Left colon (tissue), 2 donors: ENCODE results near the gene TSSK2. TPM values are rescaled to one million over a fixed set of nuclear protein-coding genes. Genes with fewer than 3 reads are reported as not detected.

Experiments used
- ATAC-seq: fragments of 200-7000 bp; cut with Tn5 transposase; one replicate; pipeline ENCODE4 v1.9.1; 2020; ENCODE audit warnings: mild to moderate bottlenecking, moderate library complexity
- DNase-seq, 2 donors: peaks; one replicate each; pipeline ENCODE4 v3.0.0-alpha.2; 2020
- intact Hi-C, 2 donors: fragments of 100-400 bp; cut with DNase I in 1 of 2; cut with micrococcal nuclease in 1 of 2; formaldehyde crosslinking; loops; one replicate each; pipeline versions ENCODE4 v1.11.2 to v1.14.0; 2022; cut with DNase I, micrococcal nuclease
- total RNA-seq, 2 donors: library from RNA; stranded (reverse); fragmentation: NEBNext Ultra II Directional; extraction: Animal tissue kit (Norgen Biotek cat#: 25700); gene quantifications; one replicate each; pipeline ENCODE4 v1.2.1, GENCODE V29; 2021
- donor health status: DM: no; HTN: no; CAD: no.
- donor health status: DM: yes; HTN: yes; CAD: no.

TSSK2 gene
- total RNA-seq, 2 donors from 2014 or later, result not detected

- DNase-seq (no peak), ATAC-seq (no peak)
- intact Hi-C loops, result no loop called here
Measured at GRCh38 chr22:19105456-19105855, 25.7 kb upstream of the TSSK2 start.

- intact Hi-C loops, result no loop called here
- peak; percentile 41 for ATAC-seq
- DNase-seq, result peak in 1 of 2 donors; percentile 28
Measured at GRCh38 chr22:19105867-19106802, 25.0 kb upstream of the TSSK2 start.

DNA sequence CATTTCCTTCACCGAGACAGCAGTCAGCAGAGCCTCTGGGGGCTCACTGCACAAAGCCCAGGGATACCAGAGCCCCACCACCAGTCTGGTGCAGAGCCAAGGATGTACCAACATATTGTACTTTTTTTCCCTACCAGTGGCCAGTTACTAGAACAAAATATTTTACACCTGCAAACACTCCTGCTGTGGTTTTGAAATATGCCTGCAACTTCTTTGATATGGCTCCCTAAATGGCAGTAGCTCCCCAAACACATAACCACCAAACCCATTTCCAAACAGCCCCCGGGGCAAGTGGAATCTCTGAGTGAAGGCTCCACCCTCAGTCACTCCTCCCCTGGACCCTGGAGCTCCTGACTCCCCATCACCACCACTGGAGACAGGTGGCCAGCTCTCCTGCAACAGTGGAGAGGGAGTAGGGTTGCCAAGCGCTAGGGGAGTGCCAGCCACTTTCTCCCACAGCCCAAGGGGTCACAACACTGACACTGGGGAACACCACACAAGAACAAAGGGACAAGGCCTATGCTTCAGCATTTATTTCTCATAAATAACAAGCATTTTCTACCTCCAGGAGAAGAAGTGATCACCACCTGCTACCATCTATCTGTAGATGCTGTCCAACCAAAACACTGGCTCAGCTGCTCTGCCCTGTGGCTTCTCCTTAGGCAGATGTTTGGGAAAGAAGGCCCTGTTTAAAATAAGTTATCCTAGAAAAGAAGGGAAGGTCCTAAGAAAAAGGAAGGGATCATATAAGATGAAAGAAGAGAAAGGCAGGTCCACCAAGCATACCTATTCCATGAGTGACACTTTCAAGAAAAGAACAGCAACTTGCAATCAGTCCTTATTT is 24.0 kb upstream of the TSSK2 start:
- ATAC-seq (no peak), DNase-seq (no peak)

GRCh38 chr22:19107730-19108074 is 23.4 kb upstream of the TSSK2 start:
- intact Hi-C loops, result no loop called here
- ATAC-seq, result no peak
- no peak for DNase-seq

More for the DNA sequence above, 24.0 kb upstream of the TSSK2 start:
- intact Hi-C loops, result no loop called here

DNA sequence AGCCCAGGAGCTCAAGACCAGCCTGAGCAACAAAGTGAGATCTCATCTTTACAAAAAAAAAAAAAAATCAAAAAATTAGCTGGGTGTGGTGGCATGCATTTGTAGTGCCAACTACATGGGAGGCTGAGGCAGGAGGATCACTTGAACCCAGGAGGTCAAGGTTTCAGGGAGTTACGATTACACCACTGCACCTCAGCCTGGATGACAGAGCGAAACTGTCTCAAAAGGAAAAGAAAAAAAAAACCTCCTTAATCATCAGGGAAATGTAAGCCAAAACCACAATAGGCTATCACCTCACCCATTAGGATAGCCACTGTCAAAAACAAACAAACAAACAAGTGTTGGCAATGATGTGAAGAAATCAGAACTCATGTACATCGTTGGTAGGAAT is 22.3 kb upstream of the TSSK2 start:
- intact Hi-C loops, result no loop called here
- ATAC-seq, result no peak
- DNase-seq, result no peak

DNA sequence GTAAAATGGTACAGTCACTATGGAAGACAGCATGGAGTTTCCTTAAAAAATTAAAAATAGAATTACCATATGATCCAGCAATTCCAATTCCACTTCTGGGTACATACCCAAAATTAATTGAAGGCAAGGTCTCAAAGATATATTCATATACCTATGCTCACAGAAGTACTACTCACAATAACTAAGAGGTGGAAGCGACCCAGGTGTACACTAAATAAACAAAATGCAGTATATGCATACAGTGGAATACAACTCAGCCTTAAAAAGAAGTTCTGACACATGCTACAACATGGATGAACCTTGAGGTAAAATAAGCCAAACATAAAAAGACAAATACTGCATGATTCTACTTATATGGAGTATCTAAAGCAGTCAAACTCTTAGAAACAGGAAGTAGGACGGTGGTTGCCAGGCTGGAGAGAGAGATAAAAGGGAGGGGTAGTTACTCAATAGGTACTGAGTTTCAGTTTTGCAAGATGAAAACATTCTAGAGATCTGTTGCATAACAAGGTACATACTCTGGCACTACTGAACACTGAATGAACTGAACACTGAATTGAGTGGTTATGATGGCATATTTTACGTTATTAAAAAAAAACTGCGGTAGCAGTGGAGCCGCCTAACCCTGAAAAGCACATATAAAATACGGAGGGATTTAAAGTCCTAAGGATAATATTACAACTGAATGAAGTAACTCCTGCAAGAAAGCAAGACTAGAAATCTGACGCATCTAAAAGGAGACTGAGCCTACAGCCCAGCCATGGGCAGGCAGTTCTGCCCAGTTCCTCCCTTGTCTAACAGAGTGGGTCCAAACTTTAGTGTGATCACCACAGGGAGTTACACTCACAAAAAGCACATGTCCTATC is 21.7 kb upstream of the TSSK2 start:
- ATAC-seq (peak; percentile 90), DNase-seq (no peak)
- intact Hi-C loops, result no loop called here

GRCh38 chr22:19110064-19110458 is 21.0 kb upstream of the TSSK2 start:
- no peak for DNase-seq
- intact Hi-C loops, result no loop called here
- no peak for ATAC-seq

GRCh38 chr22:19110646-19111045 is 20.5 kb upstream of the TSSK2 start:
- ATAC-seq, result no peak
- no peak for DNase-seq
- intact Hi-C loops, result no loop called here

DNA sequence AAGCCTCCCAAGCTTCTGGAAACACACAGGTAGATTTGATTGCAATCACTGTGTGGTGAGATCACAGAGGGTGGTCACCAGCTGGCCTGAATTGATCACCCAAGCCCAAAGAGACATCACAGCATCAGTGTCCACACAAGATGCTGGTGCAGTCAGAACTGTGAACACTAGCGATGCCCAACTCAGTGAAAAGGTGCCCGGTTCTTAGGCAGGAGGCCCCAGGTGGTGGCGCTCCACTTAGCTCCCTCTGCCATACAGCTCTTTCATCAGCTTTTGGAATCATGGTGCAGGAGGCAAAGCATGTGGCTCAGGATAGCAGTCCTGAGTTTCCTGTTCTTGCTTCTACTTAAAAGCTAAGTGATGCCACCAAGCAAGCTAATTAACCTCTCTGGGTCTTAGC is 20.0 kb upstream of the TSSK2 start:
- DNase-seq (no peak), ATAC-seq (no peak)
- intact Hi-C loops, result no loop called here

DNA sequence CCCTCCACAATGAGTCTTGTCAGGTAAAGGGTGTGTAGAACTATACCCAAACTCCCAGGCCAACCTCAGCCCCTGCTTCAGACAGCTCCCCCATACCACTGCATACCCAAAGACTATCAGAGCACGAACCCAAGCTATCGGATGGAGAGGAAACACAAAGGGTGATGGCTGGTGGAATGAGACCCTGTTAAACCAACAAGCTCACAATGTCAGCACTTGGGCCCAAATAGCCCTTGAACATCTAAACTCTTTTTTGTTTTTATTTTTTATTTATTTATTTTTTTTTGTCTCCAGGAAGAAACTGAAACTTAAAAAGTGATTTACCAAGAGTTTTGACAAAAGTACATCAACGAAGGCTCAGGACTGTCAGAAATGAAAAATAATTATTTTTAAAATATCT is 19.5 kb upstream of the TSSK2 start:
- DNase-seq (no peak), ATAC-seq (no peak)
- intact Hi-C loops, result no loop called here

DNA sequence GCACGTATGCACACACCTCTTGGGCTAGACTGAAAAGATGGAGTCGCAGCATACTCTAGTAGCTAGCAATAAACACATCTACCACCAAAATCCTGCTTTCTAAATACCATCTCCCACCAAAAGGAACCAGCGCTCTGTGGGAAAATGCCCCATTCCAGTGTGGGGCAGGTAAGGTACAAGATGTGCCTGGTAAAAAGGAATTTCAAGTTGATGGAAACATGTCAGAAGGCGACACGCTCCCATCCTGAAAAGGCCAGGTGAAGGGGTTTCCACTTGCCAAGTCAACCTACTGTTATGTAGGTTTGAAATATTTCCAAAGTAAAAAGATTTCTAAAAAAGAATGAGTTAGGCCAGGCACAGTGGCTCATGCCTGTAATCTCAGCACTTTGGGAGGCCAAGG is 17.7 kb upstream of the TSSK2 start:
- intact Hi-C loops, result no loop called here
- DNase-seq (no peak), ATAC-seq (no peak)

GRCh38 chr22:19114984-19115552 is 16.0 kb upstream of the TSSK2 start:
- intact Hi-C loops, result no loop called here
- ATAC-seq (no peak), DNase-seq (no peak)

GRCh38 chr22:19115628-19116027 is 15.5 kb upstream of the TSSK2 start:
- intact Hi-C loops, result no loop called here
- ATAC-seq (no peak), DNase-seq (no peak)

GRCh38 chr22:19117111-19117512 is 14.0 kb upstream of the TSSK2 start:
- ATAC-seq (peak; percentile 56), DNase-seq (peak; percentile 57 to 62)
- intact Hi-C loops, result no loop called here

GRCh38 chr22:19118329-19118880 is 12.7 kb upstream of the TSSK2 start:
- no peak for DNase-seq
- intact Hi-C loops, result no loop called here
- ATAC-seq, result no peak

DNA sequence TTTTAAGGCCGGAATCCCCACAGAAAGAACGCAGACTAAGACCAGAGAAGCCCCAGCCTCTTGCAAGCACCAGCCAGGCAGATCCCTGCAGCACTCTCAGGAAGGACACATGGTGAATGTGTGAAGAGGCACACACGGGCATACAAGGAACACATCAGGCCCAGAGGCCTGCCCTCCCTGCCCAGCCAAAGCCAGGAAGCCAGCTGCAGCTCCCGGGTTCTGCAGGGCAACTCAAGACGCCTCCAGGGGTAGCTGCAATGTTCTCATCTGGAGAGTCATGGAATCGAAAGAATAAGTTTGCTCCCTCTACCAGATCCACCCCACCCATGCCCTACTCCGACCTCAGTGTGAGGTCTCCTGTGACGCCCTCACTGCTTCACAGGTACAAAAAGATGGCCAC is 11.2 kb upstream of the TSSK2 start:
- intact Hi-C loops, result no loop called here
- ATAC-seq, result no peak

GRCh38 chr22:19120829-19121630 is 10.1 kb upstream of the TSSK2 start:
- intact Hi-C loops, result no loop called here
- peak; percentile 68 for ATAC-seq
- peak; percentile 69 to 78 for DNase-seq

More for the DNA sequence above, 11.2 kb upstream of the TSSK2 start:
- no peak for DNase-seq
